AG09309 (cell line): Measurements from ENCODE around the gene PPP1R27.

Experiments
- DNase-seq: peaks from one replicate; pipeline ENCODE4 v3.0.0-alpha.2; 2010; ENCODE audit warnings: low read depth
- H3K4me3 ChIP-seq: 2 replicates; pipeline ENCODE4 v1.5.1; 2011; ENCODE audit warnings: mild to moderate bottlenecking, low read depth, low read length, moderate library complexity; ENCODE audit not compliant: control insufficient read depth
- TF ChIP-seq, protein P1 (sequence below): IDR thresholded peaks from 2 replicates; pipeline ENCODE4 v1.5.1; 2011; ENCODE audit warnings: mild to moderate bottlenecking, low read depth, low read length, inconsistent platforms; ENCODE audit not compliant: insufficient read depth, control insufficient read depth; ENCODE audit errors: missing control alignments

PPP1R27 gene

DNA sequence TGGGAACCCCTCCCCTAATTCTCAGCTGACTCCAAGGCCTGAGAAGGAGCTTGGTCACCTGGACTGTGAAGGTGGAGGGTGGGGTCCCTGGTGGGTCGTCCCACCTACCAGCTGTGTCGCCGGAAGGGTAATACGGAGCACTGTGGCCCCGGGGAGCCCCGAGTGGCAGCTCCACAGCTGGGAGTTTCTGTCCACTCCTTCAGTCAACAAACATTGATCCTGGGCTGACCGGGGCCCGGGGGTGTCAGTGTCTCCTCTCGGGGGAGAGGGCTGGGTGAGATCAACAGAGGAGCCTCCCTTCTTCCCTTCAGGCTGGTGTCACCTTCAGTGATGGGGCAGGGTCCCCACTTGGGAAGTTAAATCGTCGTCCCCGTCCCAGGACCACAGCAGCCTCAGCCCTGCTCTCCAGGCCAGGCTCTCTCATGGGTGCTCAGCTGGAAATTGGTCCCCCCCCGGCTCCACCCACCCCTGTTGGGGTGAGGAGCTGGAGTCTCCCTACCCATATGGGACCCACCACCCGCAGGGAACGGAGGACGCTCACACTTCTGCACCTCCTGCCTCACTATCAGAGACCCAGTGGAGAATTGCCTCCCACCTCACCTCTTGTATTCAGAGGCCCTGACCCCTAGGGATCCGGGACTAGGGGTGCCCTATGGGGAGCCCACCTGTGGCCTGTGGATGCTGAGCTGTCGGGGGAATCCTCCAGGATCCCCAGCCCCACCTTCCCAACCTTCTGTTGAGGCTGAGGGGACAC is 29.0 kb downstream of the PPP1R27 start:
- DNase-seq: no peak
- TF ChIP-seq, protein P1, sequence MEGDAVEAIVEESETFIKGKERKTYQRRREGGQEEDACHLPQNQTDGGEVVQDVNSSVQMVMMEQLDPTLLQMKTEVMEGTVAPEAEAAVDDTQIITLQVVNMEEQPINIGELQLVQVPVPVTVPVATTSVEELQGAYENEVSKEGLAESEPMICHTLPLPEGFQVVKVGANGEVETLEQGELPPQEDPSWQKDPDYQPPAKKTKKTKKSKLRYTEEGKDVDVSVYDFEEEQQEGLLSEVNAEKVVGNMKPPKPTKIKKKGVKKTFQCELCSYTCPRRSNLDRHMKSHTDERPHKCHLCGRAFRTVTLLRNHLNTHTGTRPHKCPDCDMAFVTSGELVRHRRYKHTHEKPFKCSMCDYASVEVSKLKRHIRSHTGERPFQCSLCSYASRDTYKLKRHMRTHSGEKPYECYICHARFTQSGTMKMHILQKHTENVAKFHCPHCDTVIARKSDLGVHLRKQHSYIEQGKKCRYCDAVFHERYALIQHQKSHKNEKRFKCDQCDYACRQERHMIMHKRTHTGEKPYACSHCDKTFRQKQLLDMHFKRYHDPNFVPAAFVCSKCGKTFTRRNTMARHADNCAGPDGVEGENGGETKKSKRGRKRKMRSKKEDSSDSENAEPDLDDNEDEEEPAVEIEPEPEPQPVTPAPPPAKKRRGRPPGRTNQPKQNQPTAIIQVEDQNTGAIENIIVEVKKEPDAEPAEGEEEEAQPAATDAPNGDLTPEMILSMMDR: no peak
- no peak overlapping the region for H3K4me3 ChIP-seq

DNA sequence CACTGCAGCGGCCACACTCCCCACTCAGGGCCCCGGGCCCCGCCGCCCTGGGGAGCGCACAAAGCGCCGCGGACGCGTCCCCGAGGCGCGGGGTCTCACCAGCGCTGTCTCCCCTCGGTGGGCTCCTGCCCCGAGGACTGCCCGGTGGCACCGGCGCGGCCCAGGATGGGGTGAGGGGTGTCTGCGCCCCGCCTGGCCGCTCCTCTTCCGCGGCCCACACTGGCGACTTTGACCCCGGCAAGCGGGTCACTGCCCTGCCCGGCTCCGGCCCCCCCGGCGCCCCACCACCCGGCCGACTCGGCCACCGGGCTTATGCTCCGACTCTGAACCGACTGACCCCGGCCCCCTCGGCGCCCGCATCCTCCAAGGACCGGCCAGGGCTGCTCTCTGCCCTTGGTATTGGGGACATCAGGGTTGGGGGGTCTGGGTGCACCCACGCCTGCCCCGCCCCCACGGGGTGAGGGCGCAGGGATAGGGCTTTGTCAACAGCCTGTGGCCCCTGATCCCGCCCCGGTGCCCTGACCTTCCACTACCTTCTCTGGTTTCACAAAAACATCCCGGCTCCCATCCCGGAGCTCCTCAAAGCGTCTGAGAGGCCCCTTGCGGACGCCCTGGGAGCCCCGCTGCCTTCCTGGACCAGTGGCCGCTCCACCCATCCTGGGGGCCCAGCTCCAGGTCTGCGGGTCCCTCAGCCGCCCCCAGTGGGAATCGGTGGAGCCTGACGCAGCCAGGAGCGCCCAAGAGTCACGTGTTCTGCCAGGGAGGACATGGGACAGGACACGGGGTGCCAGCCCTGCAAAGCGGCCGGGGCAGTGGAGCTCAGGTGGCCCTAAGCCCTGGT is 30.1 kb downstream of the PPP1R27 start:
- TF ChIP-seq, protein P1: no peak
- no peak for DNase-seq
- H3K4me3 ChIP-seq: no peak overlapping the region

DNA sequence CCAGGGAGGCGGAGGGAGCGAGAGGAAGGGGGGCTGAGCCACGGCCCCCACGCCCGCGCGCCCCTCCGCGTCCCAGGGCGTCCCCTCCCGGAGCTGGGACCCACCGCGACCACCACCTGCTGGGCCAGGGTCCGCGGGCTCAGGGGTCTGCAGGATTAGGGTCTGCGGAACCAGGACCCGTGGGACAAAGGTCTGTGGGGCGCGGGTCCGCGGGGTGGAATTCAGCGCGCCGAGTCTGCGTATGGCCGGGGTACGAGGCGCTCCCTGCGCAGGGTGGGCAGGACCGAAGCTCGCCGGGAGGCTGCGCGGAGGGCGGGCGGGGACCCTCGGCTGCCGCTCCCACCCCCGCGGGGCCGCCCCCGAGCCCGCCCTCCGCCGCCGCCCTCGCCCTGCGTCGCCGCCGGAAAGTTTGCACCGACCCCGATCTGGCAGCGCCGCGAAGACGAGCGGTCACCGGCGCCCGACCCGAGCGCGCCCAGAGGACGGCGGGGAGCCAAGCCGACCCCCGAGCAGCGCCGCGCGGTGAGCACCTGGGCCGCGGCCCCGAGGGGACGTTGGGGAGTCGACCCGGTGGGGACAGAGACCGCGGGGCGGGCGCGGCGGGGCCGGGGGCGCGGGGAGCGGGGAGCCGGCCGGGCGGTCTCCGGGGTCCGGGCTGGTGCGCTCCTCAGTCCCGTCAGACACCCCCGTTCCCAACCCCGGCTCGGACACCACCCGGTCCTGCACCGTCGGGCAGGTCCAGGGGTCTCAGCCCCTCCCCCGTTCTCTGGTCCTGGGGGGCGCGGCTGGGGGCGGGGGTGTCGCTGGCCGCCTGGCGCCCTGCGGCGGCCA is 30.9 kb downstream of the PPP1R27 start, which contains the start of gene GCGR:
GCGR (plus strand) TSS at position 423 of the 831 bp plus-strand sequence. CDS start 4,869 bp downstream, outside the sequence.
- no peak for DNase-seq
- TF ChIP-seq, protein P1: no peak
- H3K4me3 ChIP-seq: no peak within 1 kb of the TSS

DNA sequence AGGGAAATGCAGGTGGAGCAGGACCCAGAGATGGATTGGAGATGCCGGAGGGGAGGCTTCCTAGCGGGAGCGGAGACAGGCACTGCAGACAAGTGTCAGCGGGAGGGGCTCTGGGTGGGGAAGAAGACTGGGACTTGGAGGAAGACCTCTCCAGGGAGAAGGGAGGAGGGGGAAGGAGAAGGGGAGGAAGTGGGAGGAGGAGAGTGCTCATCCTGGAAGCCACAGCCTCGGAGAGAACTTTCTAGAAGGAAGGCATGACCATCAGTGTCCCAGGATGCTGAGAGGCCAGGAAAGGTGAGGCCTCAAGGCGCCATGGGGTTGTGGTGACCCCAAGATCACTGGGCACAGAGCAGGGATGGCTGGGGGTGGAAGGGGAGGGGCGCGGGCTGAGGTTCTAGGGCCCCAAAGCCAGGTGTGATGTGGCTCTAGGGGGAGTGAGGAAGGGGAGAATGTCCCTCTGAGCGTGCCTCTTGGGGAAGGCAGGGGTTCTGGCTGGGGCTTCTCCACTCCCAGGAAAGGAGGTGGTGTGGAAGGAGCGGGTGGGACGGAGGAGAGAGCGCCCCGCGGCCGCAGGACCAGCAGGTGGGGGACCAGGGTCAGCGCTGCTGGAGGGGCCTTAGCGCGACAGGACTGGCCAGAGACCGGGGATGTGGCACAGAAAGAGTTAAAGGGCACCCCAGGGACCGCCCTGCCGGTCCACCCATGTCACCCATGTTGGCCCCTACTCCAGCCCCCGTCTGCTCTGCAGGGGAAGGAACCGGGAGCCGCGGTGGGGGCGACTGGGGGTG is 31.8 kb downstream of the PPP1R27 start:
- TF ChIP-seq, protein P1: no peak
- H3K4me3 ChIP-seq: no peak overlapping the region
- DNase-seq: no peak

DNA sequence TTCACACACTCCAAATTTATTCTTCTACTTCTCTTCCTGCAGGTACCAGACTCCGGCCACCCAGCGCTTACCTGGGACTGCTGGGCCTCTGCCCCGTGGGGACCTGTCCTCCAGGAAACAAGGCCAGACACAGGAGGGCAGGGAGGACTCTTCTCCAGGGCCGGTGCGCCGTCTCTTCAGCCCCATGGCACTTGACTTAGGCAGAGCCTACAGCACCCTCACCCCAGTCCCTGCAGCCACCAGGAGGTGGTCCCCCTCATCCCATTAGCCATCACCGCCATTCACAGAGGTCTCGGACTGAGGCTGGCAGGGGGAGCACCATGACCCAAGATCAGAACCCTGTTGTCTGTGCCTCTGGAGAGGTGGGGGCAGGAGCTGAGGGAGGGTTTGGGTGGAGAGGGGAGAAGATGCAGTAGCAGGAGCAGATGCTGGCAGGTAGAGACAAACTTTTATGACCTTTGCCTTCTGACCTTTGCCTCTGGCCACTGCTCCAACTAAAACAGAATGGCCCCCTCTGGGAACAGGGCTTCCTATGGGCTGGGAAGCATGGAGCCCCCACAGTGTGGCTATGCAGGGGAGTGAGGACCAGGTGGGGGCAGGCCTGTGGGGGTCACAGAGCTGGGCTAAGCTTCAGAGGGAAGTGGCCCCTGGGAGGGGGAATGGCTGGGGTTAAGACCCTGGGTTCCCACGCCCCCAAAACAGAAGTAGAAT is 32.6 kb downstream of the PPP1R27 start:
- no peak overlapping the region for H3K4me3 ChIP-seq
- TF ChIP-seq, protein P1: no peak
- no peak for DNase-seq
